HG02763 (cell line): ENCODE data around the gene DHDH.

Source experiments
- ATAC-seq: cut with Tn5 transposase; IDR thresholded peaks from one replicate; pipeline ENCODE4 v1.9.1; 2021; ENCODE audit warnings: mild to moderate bottlenecking, moderate library complexity; ENCODE audit not compliant: unreplicated experiment

The DHDH gene

DNA sequence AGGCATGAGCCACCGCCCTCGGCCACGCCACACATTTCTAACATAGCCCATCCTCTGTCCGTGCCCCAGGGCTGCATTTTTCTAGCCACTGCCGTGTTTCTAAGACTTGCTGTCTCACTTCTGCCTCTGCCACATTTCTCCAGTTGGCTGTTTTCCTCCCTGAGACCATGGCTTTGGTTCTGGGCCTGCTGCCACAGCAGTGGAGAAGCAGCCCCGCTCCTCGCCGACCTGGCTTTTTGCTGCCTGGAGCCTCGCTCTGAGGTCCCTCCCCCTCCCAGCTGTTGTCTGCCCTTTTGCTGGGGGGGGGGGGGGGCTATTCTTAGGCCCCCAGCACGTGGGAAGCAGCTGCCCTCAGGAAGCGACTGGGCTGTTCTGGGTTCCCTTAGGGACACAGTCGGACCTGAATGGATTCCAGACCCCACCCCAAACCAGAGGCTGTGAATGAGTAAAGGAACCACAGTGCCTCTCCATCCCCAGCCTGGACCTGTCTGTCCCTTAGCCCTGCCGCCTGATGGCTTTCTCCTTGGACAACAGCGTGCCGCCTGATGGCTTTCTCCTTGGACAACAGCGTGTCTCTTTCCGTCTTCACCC lies 56.3 kb downstream of the DHDH start:
- ATAC-seq, result no peak

DNA sequence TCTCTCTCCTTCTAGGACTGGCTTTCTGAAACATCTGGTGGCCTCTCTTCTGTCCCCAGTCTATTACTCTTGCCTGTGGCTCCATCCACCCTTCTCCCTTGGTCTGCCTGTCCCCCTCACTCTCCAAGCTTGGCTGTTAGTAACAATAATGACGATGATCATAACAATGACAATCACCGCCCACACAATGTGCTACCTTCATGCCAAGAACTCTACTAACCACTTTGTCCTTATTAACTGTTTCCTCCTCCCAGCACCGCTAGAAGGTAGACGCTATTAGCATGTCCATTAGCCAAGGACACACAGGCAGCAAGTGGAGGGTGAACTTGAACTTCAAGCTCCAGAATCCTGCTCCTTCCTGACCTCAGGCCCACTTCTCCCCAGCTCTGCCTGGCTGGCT lies 56.9 kb downstream of the DHDH start:
- ATAC-seq, result no peak

DNA sequence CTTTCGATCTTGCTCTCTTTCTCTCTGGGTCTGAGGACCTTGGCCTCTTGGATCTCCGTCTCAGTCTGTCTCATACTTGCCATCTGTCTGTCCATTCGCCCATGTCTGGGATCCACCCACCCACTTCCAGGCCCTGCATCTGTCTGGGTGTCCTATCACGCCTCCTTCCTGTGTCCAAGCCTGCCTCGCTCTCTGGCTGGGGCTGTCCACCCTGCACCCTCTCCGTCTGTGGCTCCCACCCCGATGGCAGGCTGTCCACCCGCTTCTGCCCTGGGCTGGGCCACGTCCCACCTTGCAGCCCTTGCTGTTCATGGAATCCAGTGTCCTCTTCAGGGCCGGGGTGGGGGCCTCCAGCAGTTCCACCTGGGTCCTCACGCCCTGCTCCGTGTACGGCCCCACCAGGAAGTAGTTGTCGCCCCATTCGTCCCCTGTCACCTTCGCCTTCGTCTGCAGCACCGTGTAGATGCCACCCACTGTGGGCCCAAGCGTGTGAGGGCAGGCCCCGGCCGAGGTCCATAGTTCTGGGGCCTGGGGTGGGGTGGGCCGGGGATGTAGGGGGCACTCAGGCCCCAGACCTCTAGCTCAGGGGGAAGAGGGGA lies 57.6 kb downstream of the DHDH start:
- no peak for ATAC-seq

DNA sequence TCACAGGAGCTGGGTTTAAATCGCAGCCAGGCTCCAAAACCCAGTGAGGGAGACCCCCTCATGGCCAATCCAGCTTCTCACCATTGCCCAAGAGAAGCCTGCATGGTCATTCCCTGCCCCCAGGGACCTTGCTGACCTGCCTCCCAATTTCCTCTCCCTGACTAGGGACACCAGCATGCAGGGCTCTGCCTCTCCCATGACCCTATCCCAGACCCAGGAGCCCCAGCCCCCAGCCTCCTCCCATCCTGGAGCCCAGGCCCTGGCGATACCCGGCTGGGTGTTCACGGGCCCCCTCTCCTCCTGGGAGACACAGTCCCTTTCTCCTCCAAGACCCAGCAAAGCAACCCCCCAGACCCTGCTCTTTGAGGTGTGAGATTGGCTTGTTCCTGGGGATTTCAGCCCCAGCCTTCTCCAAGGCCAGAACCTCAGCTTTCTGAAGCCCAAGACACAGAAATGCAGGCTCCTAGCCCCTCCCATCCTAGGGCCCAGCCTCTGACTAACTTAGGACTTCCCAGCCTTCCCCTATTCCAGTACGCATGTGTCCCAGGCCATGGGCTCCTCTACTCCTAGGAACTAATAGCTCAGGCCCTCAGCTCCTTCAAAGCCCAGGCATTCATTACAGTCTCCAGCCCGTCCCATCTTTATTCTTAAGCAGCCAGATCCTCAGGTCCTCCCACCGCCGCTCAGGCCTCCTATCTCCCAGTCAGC lies 58.5 kb downstream of the DHDH start:
- ATAC-seq, result no peak

DNA sequence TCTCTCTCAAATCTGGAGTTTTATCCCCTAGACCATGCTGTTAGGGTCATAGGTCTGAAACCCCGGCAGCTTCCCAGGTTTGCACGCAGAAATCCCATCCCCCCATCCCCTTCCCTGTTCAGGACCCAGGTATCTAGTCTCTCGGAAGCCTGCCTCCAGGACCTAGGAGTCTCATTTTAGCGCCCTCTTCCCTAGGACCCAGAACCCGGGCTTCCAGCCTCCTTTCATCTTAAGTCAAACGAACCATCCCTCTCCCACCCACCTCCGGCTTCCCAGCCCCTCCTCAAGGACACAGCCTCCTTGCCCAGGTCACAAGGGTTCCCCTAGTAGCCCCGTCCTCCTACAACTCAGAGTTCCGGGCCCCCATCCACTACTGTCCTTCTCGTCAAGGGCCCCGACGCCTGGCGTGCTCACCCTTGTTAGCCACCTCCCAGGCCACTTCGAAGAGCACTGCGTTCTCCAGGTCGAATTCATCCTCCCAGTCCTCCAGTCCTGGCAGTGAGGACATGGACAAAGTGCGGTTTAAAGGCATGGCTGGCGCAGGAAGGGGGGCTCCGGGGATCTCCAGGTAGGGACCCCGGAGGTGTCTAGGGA lies 59.2 kb downstream of the DHDH start:
- peak; percentile 2 for ATAC-seq

DNA sequence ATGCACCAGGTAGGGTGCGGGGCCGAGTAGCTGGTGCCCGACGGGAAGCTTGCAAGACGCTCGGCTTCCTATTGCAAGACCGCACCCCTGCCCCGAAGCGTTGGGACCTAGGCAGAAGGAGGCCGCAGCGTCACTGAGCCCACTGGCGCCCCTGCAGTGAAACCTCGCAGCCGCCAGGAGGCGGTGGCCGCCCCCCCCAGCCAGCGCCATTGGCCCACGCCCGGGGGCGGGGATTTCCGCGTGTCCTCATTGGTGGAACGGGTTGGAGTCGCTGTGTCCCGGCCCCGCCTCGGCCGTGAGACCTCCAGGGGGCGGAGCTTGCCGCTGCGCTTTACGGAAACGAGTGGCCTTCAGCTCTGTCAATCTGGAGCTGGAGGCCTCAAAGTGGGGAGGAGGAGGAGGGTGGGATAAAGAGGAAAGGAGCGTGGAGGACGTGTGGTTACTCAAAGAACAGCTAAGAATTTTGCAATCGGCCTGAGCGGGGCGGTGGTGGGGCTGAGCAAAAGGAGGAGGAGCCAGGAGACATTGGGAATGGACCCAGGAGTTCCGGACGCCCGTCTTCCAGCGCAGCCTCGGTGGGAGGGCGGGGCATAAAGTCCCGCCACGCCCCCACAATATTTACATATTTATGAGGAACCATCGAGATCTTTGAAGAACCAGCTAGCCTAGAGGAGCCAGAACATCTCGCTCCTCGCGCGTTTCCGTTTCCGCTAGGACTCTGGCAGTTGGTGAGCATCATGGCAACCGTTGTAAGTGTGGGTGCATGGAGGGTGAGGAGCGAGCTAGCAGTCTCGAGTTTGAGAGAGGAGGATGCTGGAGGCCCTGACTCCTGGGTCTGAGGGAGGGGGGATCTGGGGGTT lies 59.9 kb downstream of the DHDH start, which contains the start of the genes GYS1 and RUVBL2:
TSS of gene GYS1 (minus strand) at position 135 of the 860 bp plus-strand sequence. CDS start 197 bp downstream, outside the sequence.
TSS of gene RUVBL2 (plus strand) at position 713 of the 860 bp plus-strand sequence. CDS start at position 738, 25 bp downstream.
- peak; percentile 86 for ATAC-seq

DNA sequence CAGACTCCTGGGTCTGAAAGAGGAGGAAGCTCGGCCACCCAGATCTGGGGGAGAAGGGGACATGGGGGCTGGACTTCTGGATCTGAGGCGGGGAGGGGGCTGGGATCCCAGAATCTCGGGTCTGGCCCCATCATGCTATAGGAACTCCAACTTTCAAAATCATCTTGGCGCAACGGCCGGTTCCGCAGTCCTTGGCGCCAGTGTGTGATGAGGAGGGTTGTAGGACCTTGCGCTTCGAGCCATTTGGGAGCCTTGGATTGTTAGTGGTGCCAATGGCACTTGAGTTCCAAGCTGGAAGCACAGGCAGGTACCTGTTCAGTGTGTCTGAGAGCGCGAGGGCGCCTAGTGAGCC lies 60.5 kb downstream of the DHDH start:
- no peak for ATAC-seq
